HepG2 (cell line): ENCODE measurements around the gene DHX30. TPM values are rescaled to one million over a fixed set of nuclear protein-coding genes. Genes with fewer than 3 reads are reported as not detected.
A peak's percentile ranks its signal among the peaks of the same experiment; 100 is the strongest.

Experiments used
- ATAC-seq: fragments of 200-7000 bp; cut with Tn5 transposase; 3 replicates; pipeline ENCODE4 v1.9.1; 2020; ENCODE audit warnings: mild to moderate bottlenecking, moderate library complexity
- BruUV-seq: library from RNA; stranded (reverse); fragments of 400-500 nt; replicated peaks from 2 replicates; lab custom pipeline; 2021; lab: Mats Ljungman, UMichigan
- CTCF ChIA-PET: fragments of 300-600 bp; formaldehyde crosslinking; extraction: SDS; loops from one replicate; lab custom pipeline; 2021; ENCODE audit warnings: low total read pairs, inconsistent platforms, low intra/inter-chr PET ratio; lab: Yijun Ruan, JAX
- POLR2A ChIA-PET: fragments of 350-600 bp; sonication (Branson Sonifier 250); formaldehyde crosslinking; loops from one replicate; lab custom pipeline; 2020; ENCODE audit warnings: antibody characterized with exemption, inconsistent platforms; lab: Yijun Ruan, JAX
- DNase-seq: peaks from one replicate; pipeline ENCODE4 v3.0.0-alpha.2; 2015; ENCODE audit warnings: low spot score
- FAIRE-seq: peaks from 3 replicates; lab custom pipeline; 2011; peaks lifted over from hg19 to GRCh38; lab: Jason Lieb, UNC
- H2AFZ ChIP-seq: one replicate; pipeline ENCODE4 v1.6.1; 2011; ENCODE audit warnings: low read length, inconsistent platforms
- H3K27ac ChIP-seq: fragments of 300-600 bp; 3 replicates; pipeline ENCODE4 v1.8.0; 2011; ENCODE audit warnings: mixed run types, mild to moderate bottlenecking, mixed read lengths, low read length, inconsistent platforms; ENCODE audit not compliant: insufficient read depth; ENCODE audit errors: extremely low read length
- H3K27me3 ChIP-seq, 2 experiments: fragments of 200-600 bp in 1 of 2; 2 replicates in 1 of 2; 3 replicates in 1 of 2; pipeline versions ENCODE4 v1.6.0 to v1.8.0; 2011; ENCODE audit warnings: low read length in 2 of 2, mild to moderate bottlenecking in 2 of 2, moderate library complexity in 2 of 2, inconsistent platforms in 1 of 2; ENCODE audit not compliant: insufficient read depth in 2 of 2, control insufficient read depth in 1 of 2
- H3K36me3 ChIP-seq, 2 experiments: fragments of 200-600 bp in 1 of 2; replicated peaks in 1 of 2; 2 replicates in 1 of 2; 3 replicates in 1 of 2; pipeline versions ENCODE4 v1.5.1 to v1.8.0; 2011; ENCODE audit warnings: low read length in 2 of 2, inconsistent platforms in 1 of 2; ENCODE audit not compliant: insufficient read depth in 2 of 2, control insufficient read depth in 1 of 2
- H3K4me1 ChIP-seq: 2 replicates; pipeline ENCODE4 v1.5.1; 2012; ENCODE audit warnings: low read length, inconsistent platforms; ENCODE audit not compliant: insufficient read depth
- H3K4me2 ChIP-seq: 2 replicates; pipeline ENCODE4 v1.6.0; 2011; ENCODE audit warnings: low read depth, low read length, inconsistent platforms
- H3K4me3 ChIP-seq, 3 experiments: fragments of 200-600 bp in 1 of 3; sonication (generic), shearing (Covaris generic) in 1 of 3; replicated peaks in 1 of 3; 2 replicates each; pipeline ENCODE4 v1.5.1; 2011 to 2016; ENCODE audit warnings: low read length in 3 of 3, inconsistent platforms in 2 of 3, low read depth in 2 of 3, mild to moderate bottlenecking in 2 of 3, control low read depth in 1 of 3, mixed read lengths in 1 of 3; ENCODE audit not compliant: insufficient read depth in 1 of 3
- H3K79me2 ChIP-seq: one replicate; pipeline ENCODE4 v1.6.1; 2011; ENCODE audit warnings: low read length, inconsistent platforms; ENCODE audit not compliant: insufficient read depth
- H3K9ac ChIP-seq: 2 replicates; pipeline ENCODE4 v1.6.0; 2011; ENCODE audit warnings: mild to moderate bottlenecking, low read depth, low read length, inconsistent platforms; ENCODE audit not compliant: insufficient read depth
- H3K9me3 ChIP-seq: 2 replicates; pipeline ENCODE4 v1.5.1; 2012; ENCODE audit warnings: mild to moderate bottlenecking, low read length
- H4K20me1 ChIP-seq: 2 replicates; pipeline ENCODE4 v1.6.0; 2011; ENCODE audit warnings: inconsistent platforms, mild to moderate bottlenecking, low read length, moderate library complexity; ENCODE audit not compliant: insufficient read depth
- POLR2A ChIP-seq, 2 experiments: IDR thresholded peaks; 2 replicates each; pipeline ENCODE4 v1.6.1; 2011; ENCODE audit warnings: low read depth in 2 of 2, low read length in 2 of 2, mild to moderate bottlenecking in 1 of 2, moderate library complexity in 1 of 2; ENCODE audit not compliant: insufficient read depth in 1 of 2
- POLR2AphosphoS2 ChIP-seq: IDR thresholded peaks from 2 replicates; pipeline ENCODE4 v1.6.1; 2011; ENCODE audit warnings: low read depth, low read length, improper control_type of control experiment
- POLR2G ChIP-seq: fragments of 200-400 bp; formaldehyde crosslinking; IDR thresholded peaks from 2 replicates; pipeline ENCODE4 v1.6.1; 2018; ENCODE audit warnings: mild to moderate bottlenecking, low read depth, low read length, moderate library complexity
- RBM22 ChIP-seq: fragments of 200-400 bp; formaldehyde crosslinking; optimal IDR thresholded peaks from 2 replicates; pipeline ENCODE3; 2017; ENCODE audit warnings: mild to moderate bottlenecking, low read length, moderate library complexity
- SOX6 ChIP-seq, 2 experiments: fragments of 450-650 bp in 1 of 2; sonication (generic) in 1 of 2; formaldehyde crosslinking in 1 of 2; IDR thresholded peaks; 2 replicates each; pipeline versions ENCODE4 v1.4.0 to v1.6.1; 2017 to 2020; ENCODE audit warnings: antibody characterized with exemption in 1 of 2, mild to moderate bottlenecking in 1 of 2, missing genetic modification reagents in 1 of 2
- TRAFD1 ChIP-seq: sonication (generic); formaldehyde crosslinking; IDR thresholded peaks from 2 replicates; pipeline ENCODE4 v1.5.1; 2020; ENCODE audit warnings: missing genetic modification reagents, mild to moderate bottlenecking, borderline replicate concordance
- WGBS: methylation state at CpG from one replicate; pipeline ENCODE4 v1.1.6; 2017; ENCODE audit warnings: low lambda C conversion rate; 5-methylcytosine and 5-hydroxymethylcytosine counted together
- in situ Hi-C: cut with HindIII; loops from 2 replicates; pipeline ENCODE4 v1.10.0; 2017; ENCODE audit warnings: low pct_unique_long_range_greater_than_20kb; ENCODE audit not compliant: extremely low pct_ligation_motif_present
- intact Hi-C: fragments of 100-400 bp; cut with micrococcal nuclease; formaldehyde crosslinking; loops from one replicate; pipeline ENCODE4 v1.10.0; 2022; ENCODE audit not compliant: unreplicated experiment
- polyA plus RNA-seq, 8 experiments: library from polyadenylated mRNA; depleted of rRNA in 3 of 8; stranded (reverse) in 7 of 8; unstranded in 1 of 8; fragments of >200 nt; fragmentation: Illumina TruSeq in 4 of 8; extraction: Trizol in 4 of 8; gene quantifications; 2 replicates each; pipeline versions ENCODE4 v1.2.1 to v1.2.3, GENCODE V29; 2011 to 2016; ENCODE audit warnings: low read depth in 4 of 8, missing spikeins in 1 of 8, mixed read lengths in 1 of 8; ENCODE audit not compliant: insufficient read depth in 1 of 8
- total RNA-seq, 5 experiments: library from RNA; depleted of rRNA; stranded (reverse); fragments of >200 nt; fragmentation: Illumina TruSeq; extraction: Trizol; gene quantifications; 2 replicates each; pipeline ENCODE4 v1.2.3, GENCODE V29; 2016; ENCODE audit warnings: low read depth in 1 of 5

Gene DHX30
- total and polyA plus RNA-seq, 2 of the 13 experiments (the other 11 are each of a cell fraction or from before 2014, with no cell fraction given) = 30.6 to 59.4 TPM

- DNase-seq (no peak), ATAC-seq (peak; percentile 1; the same call in 2 of the 3 replicates), FAIRE-seq (no peak)
- Histone ChIP-seq H3K4me1 (no peaks in the 10 kb centered on the region), H3K9ac (no peak overlapping the region), H3K9me3 (no peaks in the 10 kb centered on the region), H3K79me2 (no peaks in the 10 kb centered on the region), H3K4me2 (no peak overlapping the region), H3K4me3 (no peak overlapping the region), H3K27me3 (no peaks in the 10 kb centered on the region), H2AFZ (no peak overlapping the region), H4K20me1 (no peaks in the 10 kb centered on the region), H3K36me3 (peaks cover 41 to 77% of the 10 kb centered on the region in 2 experiments), H3K27ac (no peak overlapping the region)
- WGBS = 93% methylated on average over 5 of the region's 14 CpGs
- in situ Hi-C loops = loop anchor here (10.0 kb wide), 1 partner anchor 306 kb away; no protein-coding TSS in a partner anchor
- BruUV-seq = no TSS peak
- intact Hi-C loops = no loop called here
- TF ChIP-seq TRAFD1 (CRISPR knock-in tag) (no peak), SOX6 (IDR thresholded peaks at IDR 0.05) (no peak), SOX6 (CRISPR knock-in tag; IDR thresholded peaks at IDR 0.05) (no peak), POLR2G (0 out of 2 replicates have a peak, but pooled peaks have one; percentile 10), POLR2AphosphoS2 (0 out of 2 replicates have a peak, but pooled peaks have one; percentile 22), RBM22 (peak; percentile 94), POLR2A (IDR thresholded peaks at IDR 0.05; ENCODE audit: insufficient read depth in 1 of 2, low read depth in 2 of 2, low read length in 2 of 2) (peak in 1 of 2 experiments; percentile 34; a peak in 1 of 4 replicates)
- CTCF ChIA-PET = interaction anchor here (1.5 kb wide), 1 partner anchor 141 kb away, joined by 4 read pairs; no protein-coding TSS in a partner anchor
- POLR2A ChIA-PET = no interaction called here
Observed at GRCh38 chr3:47849186-47849698, 46.3 kb downstream of the DHX30 start.
